Uterus (tissue), 4 donors: ENCODE data around the gene MSRB3. TPM values are rescaled to one million over a fixed set of nuclear protein-coding genes. Genes with fewer than 3 reads are reported as not detected.

ENCODE experiments used
- DNase-seq, 2 donors: peaks; one replicate each; pipeline ENCODE4 v3.0.0-alpha.2; 2019 to 2020
- H3K27ac ChIP-seq, 2 donors: fragments of 200-600 bp; sonication (generic); 1 replicate in 1 of 2; 2 replicates in 1 of 2; pipeline ENCODE4 v1.5.1; 2016 to 2018
- H3K27me3 ChIP-seq, 2 donors: fragments of 200-600 bp; sonication (generic); one replicate each; pipeline ENCODE4 v1.5.1; 2018 to 2019; ENCODE audit warnings: control low read depth in 1 of 2
- H3K36me3 ChIP-seq, 2 donors: fragments of 200-600 bp; sonication (generic); one replicate each; pipeline ENCODE4 v1.5.1; 2019; ENCODE audit warnings: control low read depth in 1 of 2
- H3K4me1 ChIP-seq, 2 donors: fragments of 200-600 bp; sonication (generic); one replicate each; pipeline ENCODE4 v1.5.1; 2018 to 2019; ENCODE audit warnings: control low read depth in 1 of 2
- H3K4me3 ChIP-seq, 2 donors: fragments of 200-600 bp; sonication (generic); 1 replicate in 1 of 2; 2 replicates in 1 of 2; pipeline ENCODE4 v1.5.1; 2018 to 2019; ENCODE audit warnings: mild to moderate bottlenecking in 1 of 2
- H3K9me3 ChIP-seq, 2 donors: fragments of 200-600 bp; sonication (generic); one replicate each; pipeline ENCODE4 v1.5.1; 2019; ENCODE audit warnings: control low read depth in 1 of 2
- CTCF ChIP-seq, 4 experiments: fragments of 200-600 bp in 2 of 4; fragments of 450-650 bp in 2 of 4; sonication (generic) in 2 of 4; IDR thresholded peaks; one replicate each; pipeline ENCODE4 v1.5.1; 2016 to 2019; ENCODE audit warnings: antibody characterized with exemption in 4 of 4, mild to moderate bottlenecking in 2 of 4, moderate library complexity in 1 of 4
- POLR2A ChIP-seq, 2 donors: fragments of 450-650 bp; IDR thresholded peaks; one replicate each; pipeline ENCODE4 v1.6.1; 2016; ENCODE audit warnings: antibody characterized with exemption in 2 of 2, mild to moderate bottlenecking in 1 of 2, moderate library complexity in 1 of 2
- intact Hi-C: fragments of 100-400 bp; cut with DNase I; formaldehyde crosslinking; loops from one replicate; pipeline ENCODE4 v1.15.1; 2023; ENCODE audit warnings: low total_unique reads
- total RNA-seq, 4 donors: library from RNA; depleted of rRNA in 3 of 4; stranded (reverse); fragments of >200 nt in 3 of 4; gene quantifications; one replicate each; pipeline versions ENCODE4 v1.1.0 to v1.2.4, GENCODE V29; 2014 to 2023
- donor health status: DM: yes; HTN: yes; CAD: no.

Gene MSRB3
- total RNA-seq, 4 donors from 2014 or later: 53.8 to 126 (median 95.2) TPM

- intact Hi-C loops: no loop called here
- Histone ChIP-seq H3K4me1 (no peaks in the 10 kb centered on the region), H3K27ac (no peak overlapping the region), H3K27me3 (no peaks in the 10 kb centered on the region), H3K9me3 (no peaks in the 10 kb centered on the region), H3K4me3 (no peak overlapping the region), H3K36me3 (no peaks in the 10 kb centered on the region)
- no peak for DNase-seq
- no peak for TF ChIP-seq POLR2A (IDR thresholded peaks at IDR 0.05)
- TF ChIP-seq CTCF (IDR thresholded peaks at IDR 0.05): no peak
Measured at GRCh38 chr12:65372574-65372973, 94.1 kb downstream of the MSRB3 start.

GRCh38 chr12:65384240-65384639 is 105.8 kb downstream of the MSRB3 start:
- intact Hi-C loops: no loop called here
- no peak overlapping the region for H3K27ac ChIP-seq
- TF ChIP-seq POLR2A (IDR thresholded peaks at IDR 0.05) (no peak), CTCF (IDR thresholded peaks at IDR 0.05) (no peak)

GRCh38 chr12:65387396-65387795 is 108.9 kb downstream of the MSRB3 start:
- TF ChIP-seq CTCF (IDR thresholded peaks at IDR 0.05) (no peak), POLR2A (IDR thresholded peaks at IDR 0.05) (no peak)
- intact Hi-C loops: no loop called here
- H3K4me1 ChIP-seq: no peaks in the 10 kb centered on the region
- H3K9me3 ChIP-seq: no peaks in the 10 kb centered on the region
- no peaks in the 10 kb centered on the region for H3K36me3 ChIP-seq
- DNase-seq: no peak
- H3K4me3 ChIP-seq: no peak overlapping the region
- H3K27ac ChIP-seq: no peak overlapping the region
- H3K27me3 ChIP-seq: no peaks in the 10 kb centered on the region

More at GRCh38 chr12:65384240-65384639, 105.8 kb downstream of the MSRB3 start:
- H3K9me3 ChIP-seq: no peaks in the 10 kb centered on the region
- H3K36me3 ChIP-seq: no peaks in the 10 kb centered on the region
- no peak for DNase-seq
- no peaks in the 10 kb centered on the region for H3K27me3 ChIP-seq
- H3K4me3 ChIP-seq: no peak overlapping the region
- H3K4me1 ChIP-seq: no peaks in the 10 kb centered on the region

DNA sequence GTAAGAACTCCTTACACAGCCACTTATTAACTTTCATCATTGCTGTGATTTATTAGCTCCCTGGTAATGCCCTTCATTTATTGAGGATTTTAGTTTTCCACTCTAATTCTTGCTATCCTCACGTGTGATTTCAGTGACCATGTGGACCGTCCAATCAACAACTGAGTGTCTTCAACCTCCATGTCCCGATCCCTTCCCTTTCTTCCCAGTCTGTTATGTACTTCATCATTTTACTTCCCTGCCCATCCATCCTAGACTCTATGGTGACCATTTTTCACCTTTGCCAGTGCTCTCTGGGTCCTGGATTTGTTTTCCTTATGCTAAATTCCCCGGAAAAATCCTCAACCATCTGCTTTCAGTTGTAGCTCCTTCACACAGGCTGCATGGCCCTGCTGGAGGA is 111.0 kb downstream of the MSRB3 start:
- TF ChIP-seq CTCF (IDR thresholded peaks at IDR 0.05): no peak
- TF ChIP-seq POLR2A (IDR thresholded peaks at IDR 0.05): no peak
- intact Hi-C loops: no loop called here
- no peaks in the 10 kb centered on the region for H3K9me3 ChIP-seq

GRCh38 chr12:65391711-65392110 is 113.2 kb downstream of the MSRB3 start:
- DNase-seq: no peak
- TF ChIP-seq CTCF (IDR thresholded peaks at IDR 0.05) (no peak), POLR2A (IDR thresholded peaks at IDR 0.05) (no peak)
- no peaks in the 10 kb centered on the region for H3K4me1 ChIP-seq
- H3K4me3 ChIP-seq: no peak overlapping the region
- H3K36me3 ChIP-seq: no peaks in the 10 kb centered on the region
- H3K27ac ChIP-seq: no peak overlapping the region
- H3K9me3 ChIP-seq: no peaks in the 10 kb centered on the region
- no peaks in the 10 kb centered on the region for H3K27me3 ChIP-seq
- intact Hi-C loops: no loop called here

More for the DNA sequence above, 111.0 kb downstream of the MSRB3 start:
- Histone ChIP-seq H3K4me1 (no peaks in the 10 kb centered on the region), H3K27me3 (no peaks in the 10 kb centered on the region), H3K27ac (no peak overlapping the region), H3K36me3 (no peaks in the 10 kb centered on the region), H3K4me3 (no peak overlapping the region)
- no peak for DNase-seq
